ENCODE data around the gene ENPP5.

Gene ENPP5

GRCh38 chr6:46170357-46171289 lies at the start of gene ENPP5:
TSS of gene ENPP5 (minus strand) at chr6:46170980. CDS start at chr6:46168262, 2,718 bp downstream.
- peak; percentile 41 for DNase-seq (ENCODE audit: low read depth)
- peak within 1 kb of the TSS; percentile 48 for H3K4me3 ChIP-seq (ENCODE audit: low read length)
- no peak for TF ChIP-seq CTCF (IDR thresholded peaks at IDR 0.05; ENCODE audit: insufficient read depth, low read depth, low read length, missing control alignments)

- TF ChIP-seq CTCF (IDR thresholded peaks at IDR 0.05; ENCODE audit: insufficient read depth, low read depth, low read length, missing control alignments) = no peak
- no peak overlapping the region for H3K4me3 ChIP-seq (ENCODE audit: low read length)
- no peak for DNase-seq (ENCODE audit: low read depth)
Observed at GRCh38 chr6:46219661-46220060, 48.9 kb upstream of the ENPP5 start.

- DNase-seq (ENCODE audit: low read depth) = no peak
- TF ChIP-seq CTCF (IDR thresholded peaks at IDR 0.05; ENCODE audit: insufficient read depth, low read depth, low read length, missing control alignments) = no peak
- H3K4me3 ChIP-seq (ENCODE audit: low read length) = no peak overlapping the region
Observed at GRCh38 chr6:46218457-46218856, 47.7 kb upstream of the ENPP5 start.

GRCh38 chr6:46217671-46218131 lies 46.9 kb upstream of the ENPP5 start:
- no peak for DNase-seq (ENCODE audit: low read depth)
- TF ChIP-seq CTCF (IDR thresholded peaks at IDR 0.05; ENCODE audit: insufficient read depth, low read depth, low read length, missing control alignments) = no peak
- H3K4me3 ChIP-seq (ENCODE audit: low read length) = no peak overlapping the region

GRCh38 chr6:46216879-46217278 lies 46.1 kb upstream of the ENPP5 start:
- DNase-seq (ENCODE audit: low read depth) = no peak
- H3K4me3 ChIP-seq (ENCODE audit: low read length) = no peak overlapping the region
- TF ChIP-seq CTCF (IDR thresholded peaks at IDR 0.05; ENCODE audit: insufficient read depth, low read depth, low read length, missing control alignments) = no peak

GRCh38 chr6:46215777-46216176 lies 45.0 kb upstream of the ENPP5 start:
- DNase-seq (ENCODE audit: low read depth) = no peak
- no peak overlapping the region for H3K4me3 ChIP-seq (ENCODE audit: low read length)
- no peak for TF ChIP-seq CTCF (IDR thresholded peaks at IDR 0.05; ENCODE audit: insufficient read depth, low read depth, low read length, missing control alignments)

All from epithelial cell of esophagus (primary cell).